A673 (cell line): ENCODE data around the gene LGMN. TPM values are rescaled to one million over a fixed set of nuclear protein-coding genes. Genes with fewer than 3 reads are reported as not detected.

Experiments used
- BruUV-seq: library from RNA; stranded (reverse); fragments of 400-500 nt; replicated peaks from 2 replicates; lab custom pipeline; 2021; lab: Mats Ljungman, UMichigan
- CTCF ChIA-PET: fragments of 300-600 bp; sonication (Branson Sonifier 250); formaldehyde crosslinking; loops from one replicate; lab custom pipeline; 2022; ENCODE audit warnings: antibody characterized with exemption; lab: Charles Lee
- POLR2A ChIA-PET: fragments of 300-600 bp; sonication (Branson Sonifier 250); formaldehyde crosslinking; loops from one replicate; lab custom pipeline; 2022; ENCODE audit warnings: antibody characterized with exemption; ENCODE audit not compliant: low non-redundant PET; lab: Charles Lee
- DNase-seq: peaks from one replicate; pipeline ENCODE4 v3.0.0-alpha.2; 2015; ENCODE audit warnings: low spot score
- H3K27ac ChIP-seq: fragments of 200-600 bp; sonication (generic); 2 replicates; pipeline ENCODE4 v1.5.1; 2016; ENCODE audit warnings: mixed run types, low read depth, mild to moderate bottlenecking, mixed read lengths, antibody characterized with exemption, low read length; ENCODE audit not compliant: poor library complexity, severe bottlenecking
- H3K27me3 ChIP-seq: fragments of 200-600 bp; sonication (generic); replicated peaks from 2 replicates; pipeline ENCODE4 v1.6.1; 2017; ENCODE audit warnings: mixed run types, low read depth, mild to moderate bottlenecking, mixed read lengths, antibody characterized with exemption, low read length; ENCODE audit not compliant: insufficient read depth, poor library complexity
- H3K36me3 ChIP-seq: fragments of 200-600 bp; sonication (generic); 2 replicates; pipeline ENCODE4 v1.6.1; 2016; ENCODE audit warnings: mixed run types, mild to moderate bottlenecking, mixed read lengths, antibody characterized with exemption, low read length; ENCODE audit not compliant: insufficient read depth, poor library complexity, severe bottlenecking
- H3K4me1 ChIP-seq: fragments of 200-600 bp; sonication (generic); 2 replicates; pipeline ENCODE4 v1.6.1; 2017; ENCODE audit warnings: mixed run types, mild to moderate bottlenecking, mixed read lengths, antibody characterized with exemption, low read length; ENCODE audit not compliant: insufficient read depth, poor library complexity, severe bottlenecking
- H3K4me3 ChIP-seq: fragments of 200-600 bp; sonication (generic); 2 replicates; pipeline ENCODE4 v1.5.1; 2016; ENCODE audit warnings: low read depth, mixed run types, mild to moderate bottlenecking, mixed read lengths, low read length; ENCODE audit not compliant: poor library complexity, severe bottlenecking
- H3K9me3 ChIP-seq: fragments of 200-600 bp; sonication (generic); 2 replicates; pipeline ENCODE4 v1.6.1; 2016; ENCODE audit warnings: mixed run types, low read depth, mild to moderate bottlenecking, mixed read lengths, antibody characterized with exemption, low read length; ENCODE audit not compliant: poor library complexity, severe bottlenecking
- CTCF ChIP-seq: fragments of 300-800, 200-600 bp; sonication (generic); conservative IDR thresholded peaks from 2 replicates; pipeline ENCODE4 v1.5.1; 2017; ENCODE audit warnings: low read depth, mild to moderate bottlenecking, antibody characterized with exemption, low read length, moderate library complexity, mixed read lengths
- EZH2 ChIP-seq: fragments of 200-600 bp; sonication (generic); IDR thresholded peaks from 2 replicates; pipeline ENCODE4 v1.6.1; 2017; ENCODE audit warnings: borderline replicate concordance, low read depth, mild to moderate bottlenecking, mixed read lengths, antibody characterized with exemption, low read length; ENCODE audit not compliant: poor library complexity, severe bottlenecking
- intact Hi-C: fragments of 100-400 bp; cut with micrococcal nuclease; formaldehyde crosslinking; loops from one replicate; pipeline ENCODE4 v1.10.0; 2022; ENCODE audit not compliant: unreplicated experiment
- total RNA-seq: library from RNA; stranded (reverse); gene quantifications from 2 replicates; pipeline ENCODE4 v1.2.3, GENCODE V29; 2021

Gene LGMN
- total RNA-seq, 1 experiment from 2014 or later = 34.6 TPM

DNA sequence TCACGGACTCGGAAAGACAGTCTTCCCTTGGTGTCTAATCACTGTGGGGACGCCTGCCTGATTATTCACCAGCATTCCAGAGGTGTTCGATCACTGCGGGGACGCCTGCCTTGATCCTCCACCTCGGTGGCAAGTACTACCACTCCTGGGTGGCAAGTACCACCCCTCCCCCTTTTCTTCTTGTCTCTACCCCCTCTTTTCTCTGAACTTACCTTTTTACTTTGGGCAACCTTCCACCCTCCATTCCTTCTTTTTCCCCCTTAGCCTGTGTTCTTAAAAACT is 12.0 kb upstream of the LGMN start:
- CTCF ChIA-PET = no interaction called here
- H3K4me1 ChIP-seq = peaks cover 3% of the 10 kb centered on the region
- TF ChIP-seq EZH2 (no peak), CTCF (no peak)

DNA sequence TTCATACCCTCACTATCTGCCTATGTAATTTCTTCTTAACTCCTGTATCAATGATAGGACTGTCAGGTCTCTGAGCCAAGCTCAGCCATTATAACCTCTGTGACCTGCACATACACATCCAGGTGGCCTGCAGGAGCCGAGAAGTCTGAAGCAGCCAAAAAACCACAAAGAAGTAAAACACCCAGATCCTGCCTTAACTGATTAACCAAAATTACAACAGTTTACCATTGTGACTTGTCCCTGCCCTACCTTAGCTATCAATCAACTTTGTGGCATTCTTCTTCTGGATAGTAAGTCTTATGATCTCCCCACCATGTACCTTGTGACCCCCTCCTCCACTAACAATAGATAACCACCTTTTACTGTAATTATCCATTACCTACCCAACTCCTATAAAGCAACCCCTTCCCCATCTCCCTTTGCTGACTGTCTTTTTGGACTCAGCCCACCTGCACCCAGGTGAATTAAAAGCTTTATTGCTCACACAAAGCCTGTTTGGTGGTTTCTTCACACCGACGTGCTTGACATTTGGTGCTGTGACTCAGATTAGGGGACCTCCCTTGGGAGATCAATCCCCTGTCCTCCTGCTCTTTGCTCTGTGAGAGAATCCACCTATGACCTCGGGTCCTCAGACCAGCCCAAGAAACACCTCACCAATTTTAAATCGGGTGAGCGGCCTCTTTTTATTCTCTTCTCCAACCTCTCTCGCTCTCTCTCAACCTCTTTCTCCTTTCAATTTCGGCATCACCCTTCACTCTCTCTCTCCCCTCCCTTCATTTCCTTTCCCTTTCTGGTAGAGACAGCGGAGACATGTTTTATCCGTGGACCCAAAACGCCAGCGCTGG is 11.5 kb upstream of the LGMN start:
- H3K27me3 ChIP-seq = no peaks in the 10 kb centered on the region
- no peak for TF ChIP-seq EZH2
- TF ChIP-seq CTCF = no peak
- CTCF ChIA-PET = interaction anchor here (0.6 kb wide), 1 partner anchor 73 kb away, joined by 3 read pairs; no protein-coding TSS in a partner anchor
- H3K36me3 ChIP-seq = no peaks in the 10 kb centered on the region
- intact Hi-C loops = no loop called here
- POLR2A ChIA-PET = interaction anchor here (0.7 kb wide), 1 partner anchor 23 kb away, joined by 3 read pairs; no protein-coding TSS in a partner anchor
- no TSS peak for BruUV-seq
- H3K4me1 ChIP-seq = peaks cover 3% of the 10 kb centered on the region
- no peaks in the 10 kb centered on the region for H3K9me3 ChIP-seq
- no peak for DNase-seq
- H3K4me3 ChIP-seq = no peak overlapping the region
- no peak overlapping the region for H3K27ac ChIP-seq

More for the DNA sequence above, 12.0 kb upstream of the LGMN start:
- no peaks in the 10 kb centered on the region for H3K36me3 ChIP-seq
- no peaks in the 10 kb centered on the region for H3K27me3 ChIP-seq
- no peak for DNase-seq
- no peak overlapping the region for H3K27ac ChIP-seq
- POLR2A ChIA-PET = no interaction called here
- H3K4me3 ChIP-seq = no peak overlapping the region
- H3K9me3 ChIP-seq = no peaks in the 10 kb centered on the region
- no TSS peak for BruUV-seq
- intact Hi-C loops = no loop called here

GRCh38 chr14:92759300-92759678 is 10.9 kb upstream of the LGMN start:
- Histone ChIP-seq H3K4me3 (no peak overlapping the region), H3K27ac (no peak overlapping the region), H3K27me3 (no peaks in the 10 kb centered on the region), H3K36me3 (no peaks in the 10 kb centered on the region), H3K4me1 (peaks cover 3% of the 10 kb centered on the region), H3K9me3 (no peaks in the 10 kb centered on the region)
- intact Hi-C loops = no loop called here
- TF ChIP-seq CTCF = no peak
- TF ChIP-seq EZH2 = no peak
- ChIA-PET CTCF (interaction anchor here (0.6 kb wide), 1 partner anchor 73 kb away, joined by 3 read pairs; no protein-coding TSS in a partner anchor), POLR2A (interaction anchor here (0.7 kb wide), 1 partner anchor 22 kb away, joined by 3 read pairs; no protein-coding TSS in a partner anchor)
- BruUV-seq = no TSS peak
- peak; percentile 81 for DNase-seq
